ENCODE measurements around the gene RHOT2.

Gene RHOT2

GRCh38 chr16:660459-661183 lies 7.3 kb upstream of the RHOT2 start:
- POLR2A ChIA-PET = no interaction called here
- TF ChIP-seq, protein P1, sequence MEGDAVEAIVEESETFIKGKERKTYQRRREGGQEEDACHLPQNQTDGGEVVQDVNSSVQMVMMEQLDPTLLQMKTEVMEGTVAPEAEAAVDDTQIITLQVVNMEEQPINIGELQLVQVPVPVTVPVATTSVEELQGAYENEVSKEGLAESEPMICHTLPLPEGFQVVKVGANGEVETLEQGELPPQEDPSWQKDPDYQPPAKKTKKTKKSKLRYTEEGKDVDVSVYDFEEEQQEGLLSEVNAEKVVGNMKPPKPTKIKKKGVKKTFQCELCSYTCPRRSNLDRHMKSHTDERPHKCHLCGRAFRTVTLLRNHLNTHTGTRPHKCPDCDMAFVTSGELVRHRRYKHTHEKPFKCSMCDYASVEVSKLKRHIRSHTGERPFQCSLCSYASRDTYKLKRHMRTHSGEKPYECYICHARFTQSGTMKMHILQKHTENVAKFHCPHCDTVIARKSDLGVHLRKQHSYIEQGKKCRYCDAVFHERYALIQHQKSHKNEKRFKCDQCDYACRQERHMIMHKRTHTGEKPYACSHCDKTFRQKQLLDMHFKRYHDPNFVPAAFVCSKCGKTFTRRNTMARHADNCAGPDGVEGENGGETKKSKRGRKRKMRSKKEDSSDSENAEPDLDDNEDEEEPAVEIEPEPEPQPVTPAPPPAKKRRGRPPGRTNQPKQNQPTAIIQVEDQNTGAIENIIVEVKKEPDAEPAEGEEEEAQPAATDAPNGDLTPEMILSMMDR (IDR thresholded peaks at IDR 0.05; ENCODE audit: control extremely low read depth, extremely low read depth, low read depth, missing control alignments) = peak; percentile 54
- CTCF ChIA-PET = interaction anchor here (3.0 to 7.3 kb wide), 2 partner anchors 10 to 21 kb away, joined by 12 to 57 read pairs; partner anchors contain the start of genes STUB1 and WDR90
- peak; percentile 95 for DNase-seq (ENCODE audit: extremely low spot score)

GRCh38 chr16:661184-661821 lies 6.6 kb upstream of the RHOT2 start:
- TF ChIP-seq, protein P1 (IDR thresholded peaks at IDR 0.05; ENCODE audit: control extremely low read depth, extremely low read depth, low read depth, missing control alignments) = no peak
- POLR2A ChIA-PET = no interaction called here

DNA sequence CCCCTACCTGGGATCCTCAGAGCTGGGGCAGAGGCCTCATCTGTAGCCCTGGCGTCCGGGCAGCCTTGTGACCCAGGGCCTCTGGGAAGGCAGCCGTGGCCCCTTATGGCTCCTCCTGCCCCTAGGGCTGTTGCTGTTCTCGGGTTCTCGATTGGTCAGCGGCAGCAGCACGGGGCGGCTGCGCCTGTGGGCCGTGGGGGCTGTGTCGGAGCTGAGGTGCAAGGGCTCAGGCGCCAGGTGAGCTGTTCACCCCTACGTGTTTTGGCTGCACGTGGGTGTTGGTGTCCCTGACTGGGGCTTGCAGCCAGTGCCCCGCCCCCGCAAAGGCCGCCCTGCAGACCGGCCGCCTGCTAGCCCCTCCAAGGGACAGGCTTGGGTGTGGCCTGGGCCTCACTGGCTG lies 5.8 kb upstream of the RHOT2 start:
- no peak for DNase-seq (ENCODE audit: extremely low spot score)
- TF ChIP-seq, protein P1 (IDR thresholded peaks at IDR 0.05; ENCODE audit: control extremely low read depth, extremely low read depth, low read depth, missing control alignments) = no peak
- ChIA-PET POLR2A (no interaction called here), CTCF (interaction anchor here (1.0 to 7.3 kb wide), 3 partner anchors 12 to 26 kb away, joined by 3 to 57 read pairs (median 3); partner anchors contain the start of genes METTL26, RHBDL1 and WDR90)

More at GRCh38 chr16:661184-661821, 6.6 kb upstream of the RHOT2 start:
- DNase-seq (ENCODE audit: extremely low spot score) = no peak
- CTCF ChIA-PET = interaction anchor here (1.0 to 7.3 kb wide), 3 partner anchors 11 to 25 kb away, joined by 3 to 57 read pairs (median 12); partner anchors contain the start of genes METTL26, STUB1 and WDR90

DNA sequence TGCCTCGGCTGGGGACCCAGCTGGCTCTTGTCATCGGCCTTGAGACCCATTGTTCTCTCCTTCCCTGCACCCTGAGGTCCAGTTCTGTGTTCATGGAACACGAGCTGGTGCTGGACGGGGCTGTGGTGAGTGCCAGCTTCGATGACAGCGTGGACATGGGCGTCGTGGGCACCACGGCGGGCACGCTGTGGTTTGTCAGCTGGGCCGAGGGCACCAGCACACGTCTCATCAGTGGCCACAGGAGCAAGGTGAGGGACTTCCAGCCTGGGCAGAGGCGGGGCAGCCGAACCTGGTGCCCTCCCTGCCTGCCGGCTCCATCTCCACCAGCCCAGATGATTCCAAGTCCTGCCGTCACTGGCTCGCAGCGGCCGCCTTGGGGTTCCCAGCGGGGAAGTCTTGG lies 5.3 kb upstream of the RHOT2 start:
- TF ChIP-seq, protein P1 (IDR thresholded peaks at IDR 0.05; ENCODE audit: control extremely low read depth, extremely low read depth, low read depth, missing control alignments) = no peak
- ChIA-PET POLR2A (no interaction called here), CTCF (interaction anchor here (1.2 to 7.3 kb wide), 3 partner anchors 12 to 18 kb away, joined by 3 to 57 read pairs (median 3); partner anchors contain the start of genes RHBDL1, STUB1 and WDR90)
- no peak for DNase-seq (ENCODE audit: extremely low spot score)

GRCh38 chr16:666572-666971 lies 1.4 kb upstream of the RHOT2 start:
- ChIA-PET CTCF (interaction anchor here (1.2 to 5.5 kb wide), 2 partner anchors 10 to 13 kb away, joined by 4 to 28 read pairs; partner anchors contain the start of gene STUB1), POLR2A (no interaction called here)
- TF ChIP-seq, protein P1 (IDR thresholded peaks at IDR 0.05; ENCODE audit: control extremely low read depth, extremely low read depth, low read depth, missing control alignments) = no peak
- DNase-seq (ENCODE audit: extremely low spot score) = no peak

- TF ChIP-seq, protein P1 (IDR thresholded peaks at IDR 0.05; ENCODE audit: control extremely low read depth, extremely low read depth, low read depth, missing control alignments) = no peak
- ChIA-PET POLR2A (interaction anchor here (1.1 kb wide), 1 partner anchor 13 kb away, joined by 4 read pairs; the partner anchor contains the start of gene STUB1), CTCF (interaction anchor here (0.6 to 5.5 kb wide), 9 partner anchors 8 to 48 kb away, joined by 3 to 28 read pairs (median 3); partner anchors contain the start of genes METRN, STUB1 and WDR90)
- no peak for DNase-seq (ENCODE audit: extremely low spot score)
Measured at GRCh38 chr16:667113-667779, 686 bp upstream of the RHOT2 start.

Measured in GM10248 (cell line).